Kidney tubule cell (primary cell): ENCODE results near the gene KRT16.
"Not testable (repeated sequence)": the region's sequence is repeated elsewhere in the genome, so short reads cannot be mapped to it uniquely, and the experiment has no call there.

Source experiments
- DNase-seq: peaks from one replicate; pipeline ENCODE4 v3.0.0-alpha.2; 2018; ENCODE audit warnings: low spot score

The KRT16 gene

DNA sequence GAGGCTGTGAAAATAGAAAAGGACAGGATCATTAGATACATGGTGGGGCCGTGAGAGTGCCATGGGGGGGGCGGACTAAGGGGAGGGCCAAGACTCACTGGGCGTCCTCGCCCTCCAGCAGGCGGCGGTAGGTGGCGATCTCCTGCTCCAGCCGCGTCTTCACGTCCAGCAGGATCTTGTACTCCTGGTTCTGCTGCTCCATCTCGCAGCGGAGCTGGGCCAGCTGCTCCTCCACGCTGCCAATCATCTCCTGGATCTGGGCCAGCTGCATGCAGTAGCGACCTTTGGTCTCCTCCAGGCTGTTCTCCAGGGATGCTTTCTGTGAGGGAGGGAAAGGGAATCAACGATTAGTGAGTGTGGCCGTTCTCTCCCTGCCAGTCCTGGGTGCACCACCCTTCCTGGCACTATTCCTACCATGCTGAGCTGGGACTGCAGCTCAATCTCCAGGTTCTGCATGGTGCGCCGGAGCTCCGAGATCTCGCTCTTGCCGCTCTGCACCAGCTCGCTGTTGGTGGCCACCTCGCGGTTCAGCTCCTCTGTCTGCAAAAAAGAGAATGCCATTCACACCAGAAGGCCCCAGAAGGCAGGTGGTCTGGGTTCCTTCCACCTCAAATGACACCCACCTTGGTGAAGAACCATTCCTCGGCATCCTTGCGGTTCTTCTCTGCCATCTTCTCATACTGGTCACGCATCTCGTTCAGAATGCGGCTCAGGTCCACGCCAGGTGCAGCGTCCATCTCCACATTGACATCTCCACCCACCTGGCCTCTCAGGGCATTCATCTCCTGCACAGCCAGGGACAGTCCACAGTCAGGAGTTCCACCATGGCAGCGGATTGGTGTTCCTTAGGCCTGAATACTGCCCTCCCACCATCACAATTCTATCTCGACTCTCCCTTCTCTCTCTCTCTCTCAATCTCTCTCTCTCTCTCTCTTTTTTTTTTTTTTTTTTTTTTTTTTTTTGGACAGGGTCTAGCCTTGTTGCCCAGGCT is 29.1 kb downstream of the KRT16 start:
- no peak for DNase-seq

DNA sequence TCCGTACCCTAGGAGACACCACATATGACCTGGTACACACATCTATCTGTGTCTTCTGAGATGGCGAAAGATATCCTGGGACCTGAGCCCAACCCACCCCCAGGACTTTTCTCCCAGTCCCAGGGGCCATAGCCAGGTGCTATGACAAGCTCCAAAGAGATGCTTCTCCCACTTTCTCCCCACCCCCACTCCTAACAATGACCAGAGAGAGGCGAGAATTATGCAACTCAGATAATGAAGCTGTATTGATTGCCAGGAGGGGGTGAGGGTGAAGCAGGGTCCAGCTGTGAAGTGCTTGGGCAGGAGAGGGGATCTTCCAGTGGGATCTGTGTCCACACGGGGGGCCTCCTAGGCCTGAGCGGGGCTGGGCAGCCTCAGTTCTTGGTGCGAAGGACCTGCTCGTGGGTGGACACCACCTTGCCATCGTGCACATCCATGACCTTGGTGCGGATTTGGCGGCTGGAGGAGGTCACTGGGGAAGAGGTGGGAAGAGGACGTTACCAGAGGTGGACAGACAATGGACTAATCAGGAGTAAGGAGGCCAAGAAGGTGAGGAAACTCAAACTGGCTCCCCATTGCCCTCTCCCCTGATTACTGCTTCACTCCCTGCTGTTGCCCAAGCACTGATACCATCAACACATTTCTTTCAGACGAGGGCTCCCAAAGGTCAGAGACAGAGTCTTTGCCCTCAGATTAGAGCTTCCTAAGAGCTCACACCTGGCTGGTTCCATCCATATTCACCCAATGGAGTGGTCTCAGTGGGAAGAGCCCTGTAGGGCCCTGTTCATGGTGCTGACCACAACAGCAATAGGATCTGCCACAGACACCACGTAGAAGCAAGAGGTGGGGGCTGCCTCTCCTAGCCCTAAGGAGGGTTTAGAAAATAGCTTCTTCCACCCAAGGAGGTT is 30.3 kb downstream of the KRT16 start:
- not testable (repeated sequence) for DNase-seq

DNA sequence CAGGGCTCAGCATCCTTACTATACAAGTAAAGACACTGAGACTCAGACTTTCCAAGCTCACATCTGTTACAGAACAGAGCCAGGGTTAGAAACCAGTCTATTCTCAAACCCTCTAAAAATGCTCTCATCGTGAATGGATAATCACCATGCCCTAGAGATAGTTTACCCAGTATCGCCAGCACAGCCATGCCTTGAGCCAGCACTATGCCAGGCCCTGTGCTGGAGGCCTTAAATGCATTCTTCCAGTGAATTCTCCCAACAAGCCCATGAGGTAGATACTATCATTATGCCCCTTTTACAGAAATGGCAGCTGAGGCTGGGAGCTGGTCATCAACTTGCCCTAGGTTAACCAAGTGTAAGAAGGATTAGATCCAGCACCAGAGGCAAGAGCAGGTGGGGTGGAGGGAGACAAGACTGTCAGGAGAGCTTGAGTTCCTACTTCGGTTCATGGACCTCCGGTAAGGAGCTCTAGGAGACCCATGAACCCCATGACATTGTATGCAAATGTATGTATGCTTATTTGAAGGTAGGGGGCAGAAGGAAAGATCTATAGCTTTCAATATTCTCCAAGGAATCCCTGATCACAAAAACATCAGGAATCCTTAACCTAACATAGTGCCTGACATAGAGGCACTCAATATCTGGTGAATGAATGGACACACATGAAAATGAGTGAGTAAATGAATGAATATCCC is 31.1 kb downstream of the KRT16 start:
- no peak for DNase-seq

DNA sequence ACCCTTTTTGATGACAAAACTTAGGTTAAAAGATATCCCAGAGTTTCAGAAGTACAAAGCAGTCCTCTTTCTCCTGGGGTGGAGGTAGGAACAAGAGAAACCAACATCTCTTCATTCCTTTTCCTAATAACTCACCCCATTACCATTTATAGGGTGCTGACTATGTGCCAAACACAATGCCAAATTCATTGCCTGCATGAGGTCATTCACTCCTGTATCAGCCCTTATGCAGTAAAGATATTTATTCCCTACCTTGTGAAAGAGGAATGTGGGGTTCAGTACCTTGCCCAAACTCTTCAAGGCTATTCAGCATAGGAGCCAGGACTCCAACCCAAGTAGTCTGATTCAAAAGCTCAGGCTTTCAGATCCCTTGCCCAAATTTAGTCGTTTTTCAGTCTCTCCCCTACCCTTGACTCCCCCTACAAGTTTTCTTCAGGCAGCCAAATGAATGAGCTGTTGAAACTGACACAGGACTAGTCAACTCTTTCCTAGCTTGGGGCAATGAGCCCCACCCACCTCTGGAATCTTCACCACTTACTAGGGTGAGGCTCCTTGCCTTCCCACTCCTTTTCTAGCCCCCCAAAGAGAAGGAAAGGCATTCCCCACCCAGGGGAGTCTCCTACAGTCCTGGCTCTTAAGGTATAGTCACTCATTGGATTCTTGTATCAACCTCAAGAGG is 31.7 kb downstream of the KRT16 start:
- DNase-seq = no peak

DNA sequence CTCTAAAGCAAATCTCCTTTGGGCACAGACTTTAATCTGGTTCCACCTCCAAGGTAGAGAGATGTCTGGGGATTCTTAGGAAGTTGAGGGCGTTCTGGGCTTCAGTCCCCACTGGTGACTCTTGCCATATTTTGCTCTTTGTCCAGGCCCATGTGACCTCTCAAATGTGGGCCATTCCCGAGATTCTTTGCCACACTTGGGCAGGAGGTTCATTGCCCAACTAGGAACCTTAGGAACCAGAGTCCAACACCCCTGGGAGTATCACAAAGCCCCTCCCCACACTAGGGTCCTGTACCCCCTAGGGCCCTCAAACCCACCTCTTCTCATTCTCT is 32.4 kb downstream of the KRT16 start:
- DNase-seq = no peak

DNA sequence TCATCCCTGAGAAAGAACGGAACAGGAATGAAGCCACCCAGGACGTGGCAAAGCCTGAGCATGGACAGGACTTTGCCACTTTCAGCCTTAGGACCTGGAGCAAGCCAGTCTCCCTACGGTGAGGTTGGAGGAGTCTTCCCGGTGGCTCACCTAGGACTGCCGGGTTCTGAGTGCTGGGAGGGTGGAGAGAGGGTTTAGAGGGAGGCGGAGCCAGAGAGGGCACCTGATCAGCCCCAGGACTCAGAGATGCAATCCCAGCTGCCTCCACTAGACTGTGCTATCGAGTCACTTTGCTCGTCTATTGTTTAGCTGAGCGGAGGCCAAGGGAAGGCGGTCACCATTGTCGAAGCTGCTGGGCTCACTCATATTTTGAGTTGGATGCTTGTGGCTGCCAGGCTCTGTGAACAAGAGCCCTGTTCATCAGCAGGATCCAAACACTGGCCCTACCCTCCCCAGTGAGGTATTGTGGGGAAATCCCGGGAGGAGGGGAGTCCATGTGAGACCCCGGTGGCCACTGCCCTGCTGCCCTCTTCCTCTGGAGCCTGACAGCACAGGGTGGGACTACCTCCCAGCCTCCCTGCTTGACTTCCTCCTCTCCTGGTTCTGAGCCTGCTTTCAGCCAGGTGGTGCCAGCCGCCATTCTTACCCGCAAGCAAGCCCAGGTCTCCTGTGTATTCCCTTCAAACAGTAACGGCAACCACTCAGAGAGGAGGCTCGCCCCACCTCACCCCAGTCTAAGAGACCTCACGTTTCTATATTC is 32.9 kb downstream of the KRT16 start:
- peak; percentile 88 for DNase-seq

DNA sequence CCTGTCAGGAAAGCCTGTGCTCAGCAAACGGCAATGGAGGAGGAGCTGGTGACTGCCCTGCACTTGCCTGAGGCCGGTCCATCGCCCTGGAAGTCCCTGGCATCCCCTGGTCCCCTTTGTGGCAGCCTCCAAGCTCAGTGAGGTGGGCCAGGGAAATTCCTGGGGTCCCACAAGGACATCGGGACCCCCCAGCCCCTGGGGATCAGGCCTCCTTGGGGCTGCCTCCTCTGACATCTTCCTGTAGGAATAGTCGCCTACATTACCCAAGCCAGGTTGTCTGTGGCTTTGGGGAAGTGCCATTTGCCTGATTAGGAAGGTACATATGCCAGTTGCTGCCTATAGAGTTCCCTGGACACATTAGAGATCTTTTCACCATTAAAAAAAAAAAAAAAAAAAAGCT is 33.6 kb downstream of the KRT16 start:
- DNase-seq = no peak

DNA sequence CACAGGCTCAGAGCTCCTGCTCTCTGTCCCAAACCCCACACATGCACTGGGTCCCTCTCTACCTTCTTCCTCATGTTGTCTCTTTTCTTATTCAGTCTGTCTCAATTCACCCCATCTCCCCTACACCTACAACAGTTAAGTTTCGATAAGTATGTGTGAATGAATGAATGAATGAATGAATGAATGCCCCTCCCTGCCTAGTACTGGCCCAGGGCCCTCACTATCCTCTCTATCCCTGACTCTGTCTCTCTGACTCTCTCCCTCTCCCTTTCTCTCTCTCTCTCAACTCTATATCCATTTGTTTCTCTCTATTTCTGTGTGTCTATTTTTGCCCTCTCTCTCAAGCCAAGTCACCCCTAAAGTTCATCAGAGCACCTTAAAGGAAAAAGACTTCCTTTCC is 34.0 kb downstream of the KRT16 start:
- no peak for DNase-seq

DNA sequence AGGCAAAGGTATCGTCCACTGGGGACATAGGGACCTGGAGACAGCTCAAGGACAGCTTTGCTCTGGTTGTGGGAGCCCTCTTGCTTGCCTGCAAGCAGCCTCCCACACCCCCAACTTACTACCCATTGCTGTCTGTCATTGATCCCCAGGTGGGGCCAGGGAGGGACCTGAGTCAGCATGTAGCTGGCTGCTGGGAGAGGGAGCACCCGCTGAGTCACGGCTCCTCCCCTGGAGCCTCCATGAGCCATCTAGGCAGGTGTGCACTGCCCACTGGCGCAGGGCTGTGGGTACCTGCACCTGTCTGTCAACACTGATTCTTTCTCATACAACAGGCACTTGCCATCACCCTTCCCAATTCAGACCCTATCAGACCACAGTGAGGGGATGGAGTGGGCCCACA is 35.8 kb downstream of the KRT16 start:
- DNase-seq = peak; percentile 51

DNA sequence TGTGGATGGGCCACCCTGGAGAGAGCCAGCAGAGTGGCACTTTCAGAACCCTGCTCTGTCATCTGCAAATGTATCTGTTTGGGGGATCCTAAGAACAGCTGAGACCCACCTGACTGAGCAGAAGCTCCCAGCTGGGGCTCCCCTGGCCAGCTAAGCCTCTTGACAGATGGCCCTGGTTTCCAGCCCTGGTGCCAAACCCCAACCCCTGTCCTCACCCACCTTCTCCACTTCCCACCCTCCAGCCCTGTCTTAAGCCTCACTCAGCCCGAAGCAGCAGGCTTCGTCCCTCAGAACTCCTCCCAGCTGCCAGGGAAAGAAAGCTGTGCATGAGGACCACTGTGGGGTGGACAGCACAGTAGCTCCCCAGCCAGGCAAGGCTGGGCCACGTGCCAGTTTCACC is 37.2 kb downstream of the KRT16 start:
- DNase-seq = no peak

DNA sequence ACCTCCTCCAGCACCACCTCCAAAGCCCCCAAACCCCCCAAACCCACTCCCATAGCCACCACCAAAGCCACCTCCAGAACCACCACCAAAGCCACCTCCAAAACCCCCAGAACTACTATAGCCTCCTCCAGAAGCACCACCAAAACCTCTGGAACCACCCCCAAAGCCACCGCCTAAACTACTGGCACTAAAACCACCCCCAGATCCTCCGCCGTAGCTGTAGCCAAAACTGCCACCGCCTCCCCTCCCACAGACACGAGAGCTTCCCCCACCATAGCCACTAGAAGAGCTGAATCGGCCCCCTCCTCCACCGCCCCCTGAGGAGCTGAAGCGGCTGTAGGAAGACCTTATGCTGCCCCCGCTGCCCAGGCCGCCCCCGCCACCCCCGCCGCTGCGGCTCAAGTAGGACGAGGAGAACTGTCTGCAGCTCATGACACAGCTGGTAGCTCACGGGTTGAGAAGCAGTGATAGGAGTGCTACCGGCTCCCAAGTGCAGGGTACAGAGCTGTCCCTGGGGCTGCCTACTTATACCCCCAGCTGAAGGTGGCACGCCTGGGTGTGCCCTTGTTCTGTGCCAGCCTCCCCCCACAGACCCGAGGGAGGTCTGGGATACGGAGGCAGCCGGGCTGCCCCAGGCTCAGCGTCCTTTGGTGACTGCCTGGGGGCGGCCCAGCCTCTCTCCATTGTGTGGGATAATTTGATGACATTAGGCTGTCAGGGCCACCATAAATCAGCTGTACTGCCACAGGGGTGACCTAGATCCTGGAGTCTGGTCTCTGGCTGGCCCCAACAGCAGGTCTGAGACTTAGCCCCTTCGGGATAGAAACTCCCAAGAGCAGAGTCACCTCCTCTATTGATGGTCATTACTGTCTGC is 40.8 kb downstream of the KRT16 start, which contains the start of gene KRT9:
Gene KRT9, minus strand, starts transcription at position 499 of the 874 bp plus-strand sequence. Its CDS starts 67 bp downstream, at position 432.
- no peak for DNase-seq

DNA sequence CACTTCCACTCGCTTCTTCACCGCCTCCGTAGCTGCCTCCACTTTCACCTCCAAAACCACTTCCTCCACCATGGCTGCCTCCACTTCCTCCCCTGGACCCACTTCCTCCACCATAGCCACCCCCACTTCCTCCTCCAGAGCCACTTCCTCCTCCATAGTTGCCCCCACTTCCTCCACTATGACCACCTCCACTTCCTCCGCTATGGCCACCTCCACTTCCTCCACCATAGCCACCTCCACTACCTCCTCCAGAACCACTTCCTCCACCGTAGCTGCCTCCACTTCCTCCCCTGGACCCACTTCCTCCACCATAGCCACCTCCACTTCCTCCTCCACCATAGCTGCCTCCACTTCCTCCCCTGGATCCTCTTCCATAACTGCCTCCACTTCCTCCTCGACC is 45.2 kb downstream of the KRT16 start:
- no peak for DNase-seq

DNA sequence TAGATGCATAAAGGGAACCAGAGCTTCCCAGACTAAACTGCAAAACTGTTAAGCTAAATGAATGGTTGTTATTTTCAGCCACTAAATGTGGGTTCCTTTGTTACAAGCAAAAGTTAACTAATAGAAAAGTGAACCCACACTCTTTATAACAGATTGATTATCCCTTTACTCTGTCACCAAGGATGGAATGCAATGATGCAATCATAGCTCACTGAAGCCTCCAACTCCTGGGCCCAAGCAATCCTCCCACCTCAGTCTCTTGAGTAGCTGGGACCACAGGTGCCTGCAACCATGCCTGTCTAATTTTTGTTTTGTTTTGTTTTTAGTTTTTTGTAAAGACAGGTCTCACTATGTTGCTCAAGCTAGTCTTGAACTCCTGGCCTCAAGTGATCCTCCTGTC is 47.2 kb downstream of the KRT16 start:
- DNase-seq = no peak

DNA sequence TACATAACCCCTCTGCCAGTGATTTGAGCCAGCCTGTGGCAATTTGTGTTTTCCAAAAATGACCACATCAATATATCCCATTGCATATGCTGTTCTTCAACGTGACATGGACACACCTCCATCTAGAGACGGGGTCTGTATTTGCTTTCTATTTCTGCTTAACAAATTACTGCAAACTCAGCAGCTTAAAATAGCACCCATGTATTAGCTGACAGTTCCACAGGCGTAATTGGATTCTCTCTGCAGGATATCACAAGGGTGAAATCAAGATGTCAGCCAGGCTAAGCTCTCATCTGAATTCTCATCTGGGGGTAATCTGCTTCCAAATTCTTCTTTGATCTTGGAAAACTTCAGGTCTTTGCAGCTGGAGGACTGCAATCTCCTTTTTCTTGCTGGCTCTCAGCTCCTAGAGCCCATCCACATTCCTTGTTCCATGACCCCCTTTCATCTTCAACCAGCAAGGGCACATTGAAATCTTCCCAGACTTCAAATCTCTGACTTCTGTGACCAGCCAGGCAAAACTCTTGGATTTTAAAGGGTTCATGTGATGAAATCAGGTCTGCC is 48.9 kb downstream of the KRT16 start:
- no peak for DNase-seq

DNA sequence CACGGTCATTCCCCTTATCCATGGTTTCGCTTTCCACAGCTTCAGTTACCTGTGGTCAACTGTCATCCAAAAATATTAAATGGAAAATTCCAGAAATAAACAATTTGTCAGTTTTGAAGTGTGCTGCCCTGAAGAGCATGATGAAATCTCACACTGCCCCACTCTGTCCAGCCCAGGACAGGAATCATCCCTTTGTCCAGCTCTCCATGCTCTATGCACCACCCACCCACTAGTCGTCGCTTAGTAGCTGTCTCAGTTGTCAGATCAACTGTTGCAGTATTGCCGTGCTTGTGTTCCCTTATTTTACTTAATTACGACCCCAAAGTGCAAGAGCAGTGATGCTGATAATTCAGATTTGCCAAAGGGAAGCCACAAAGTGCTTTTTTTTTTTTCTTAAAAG is 51.0 kb downstream of the KRT16 start:
- DNase-seq = no peak
